Choroid plexus epithelial cell (primary cell): ENCODE results near the gene HHIPL1.
A peak's percentile ranks its signal among the peaks of the same experiment; 100 is the strongest.

ENCODE experiments used
- DNase-seq: peaks from one replicate; pipeline ENCODE4 v3.0.0-alpha.2; 2010; ENCODE audit warnings: low read depth
- H3K4me3 ChIP-seq: 2 replicates; pipeline ENCODE4 v1.5.1; 2011; ENCODE audit warnings: low read depth, mild to moderate bottlenecking, control low read depth, low read length, moderate library complexity
- TF ChIP-seq, protein P1 (sequence below): conservative IDR thresholded peaks from 2 replicates; pipeline ENCODE4 v1.5.1; 2011; ENCODE audit warnings: low read depth, mild to moderate bottlenecking, control low read depth, inconsistent platforms, low read length, moderate library complexity

HHIPL1 gene

DNA sequence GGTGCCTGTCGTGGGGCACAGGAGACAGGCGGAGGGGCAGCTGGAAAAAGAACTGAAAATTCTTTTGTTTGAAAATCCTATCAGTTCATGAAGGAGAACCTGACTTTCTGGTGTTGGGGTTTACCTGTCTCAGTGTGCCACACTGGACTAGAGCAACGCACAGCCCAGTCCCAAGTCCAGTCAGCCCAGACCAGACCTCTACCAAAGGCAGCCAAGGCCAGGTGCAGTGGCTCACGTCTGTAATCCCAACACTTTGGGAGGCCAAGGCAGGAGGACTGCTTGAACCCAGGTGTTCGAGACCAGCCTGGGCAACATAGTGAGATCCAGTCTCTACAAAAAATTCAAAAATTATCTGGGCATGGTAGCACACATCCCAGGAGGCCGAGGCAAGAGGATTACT, 45.5 kb upstream of the HHIPL1 start:
- TF ChIP-seq, protein P1, sequence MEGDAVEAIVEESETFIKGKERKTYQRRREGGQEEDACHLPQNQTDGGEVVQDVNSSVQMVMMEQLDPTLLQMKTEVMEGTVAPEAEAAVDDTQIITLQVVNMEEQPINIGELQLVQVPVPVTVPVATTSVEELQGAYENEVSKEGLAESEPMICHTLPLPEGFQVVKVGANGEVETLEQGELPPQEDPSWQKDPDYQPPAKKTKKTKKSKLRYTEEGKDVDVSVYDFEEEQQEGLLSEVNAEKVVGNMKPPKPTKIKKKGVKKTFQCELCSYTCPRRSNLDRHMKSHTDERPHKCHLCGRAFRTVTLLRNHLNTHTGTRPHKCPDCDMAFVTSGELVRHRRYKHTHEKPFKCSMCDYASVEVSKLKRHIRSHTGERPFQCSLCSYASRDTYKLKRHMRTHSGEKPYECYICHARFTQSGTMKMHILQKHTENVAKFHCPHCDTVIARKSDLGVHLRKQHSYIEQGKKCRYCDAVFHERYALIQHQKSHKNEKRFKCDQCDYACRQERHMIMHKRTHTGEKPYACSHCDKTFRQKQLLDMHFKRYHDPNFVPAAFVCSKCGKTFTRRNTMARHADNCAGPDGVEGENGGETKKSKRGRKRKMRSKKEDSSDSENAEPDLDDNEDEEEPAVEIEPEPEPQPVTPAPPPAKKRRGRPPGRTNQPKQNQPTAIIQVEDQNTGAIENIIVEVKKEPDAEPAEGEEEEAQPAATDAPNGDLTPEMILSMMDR, result no peak
- H3K4me3 ChIP-seq, result no peak overlapping the region
- no peak for DNase-seq

DNA sequence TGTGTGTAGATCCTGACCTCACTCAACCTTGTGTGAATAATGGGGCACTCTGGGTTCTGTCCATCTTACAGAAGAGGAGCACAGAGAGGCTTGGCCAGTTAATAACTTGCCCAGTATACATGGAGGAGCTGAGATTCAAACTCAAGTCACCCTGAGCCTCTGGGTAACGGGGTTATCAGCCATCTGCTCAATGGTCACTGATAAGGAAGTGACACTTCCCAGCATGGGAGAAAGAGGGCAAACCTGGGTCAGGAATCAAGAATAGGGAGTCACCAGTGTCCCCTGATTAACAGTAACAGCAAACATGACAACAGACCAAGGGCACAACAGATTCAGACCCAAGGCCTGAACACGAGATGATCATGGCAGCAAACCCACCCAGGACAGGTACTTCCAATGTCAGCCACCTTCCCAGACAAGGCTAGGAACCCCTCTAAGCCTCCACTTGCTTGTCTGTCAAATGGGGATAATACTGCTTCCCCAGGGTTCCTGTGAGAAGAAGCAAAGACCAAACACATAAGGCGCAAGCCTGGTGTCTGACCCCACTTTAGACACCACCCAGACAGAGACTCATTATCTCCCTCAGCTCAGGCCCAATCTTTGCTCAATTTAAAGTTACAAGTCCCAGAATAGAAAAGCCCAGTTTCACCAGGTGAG, 44.6 kb upstream of the HHIPL1 start:
- no peak overlapping the region for H3K4me3 ChIP-seq
- TF ChIP-seq, protein P1, result no peak
- DNase-seq, result no peak

DNA sequence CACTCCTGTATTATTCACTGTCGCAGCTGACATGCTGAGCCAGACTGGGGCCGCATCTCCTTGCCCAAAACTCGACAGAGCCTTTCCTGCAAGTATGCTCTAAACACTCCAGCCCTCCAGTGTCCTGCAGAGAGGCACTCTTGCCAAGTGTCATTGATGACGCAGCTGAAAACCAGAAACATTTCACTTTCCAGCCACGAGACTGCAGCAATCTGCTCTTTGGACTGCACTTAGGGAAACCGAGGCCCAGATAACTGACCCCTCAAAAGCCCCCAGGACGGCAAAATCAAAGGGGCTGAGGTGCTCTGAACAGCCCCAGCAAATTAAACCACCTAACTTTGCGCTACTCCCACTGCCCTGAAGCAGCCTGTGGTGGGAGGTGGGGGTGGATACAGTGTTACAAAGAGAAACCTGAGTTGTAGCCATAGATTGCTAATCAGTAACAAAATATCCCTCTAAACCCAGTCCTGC, 43.5 kb upstream of the HHIPL1 start:
- H3K4me3 ChIP-seq, result peak overlapping the region; percentile 3
- TF ChIP-seq, protein P1, result no peak

DNA sequence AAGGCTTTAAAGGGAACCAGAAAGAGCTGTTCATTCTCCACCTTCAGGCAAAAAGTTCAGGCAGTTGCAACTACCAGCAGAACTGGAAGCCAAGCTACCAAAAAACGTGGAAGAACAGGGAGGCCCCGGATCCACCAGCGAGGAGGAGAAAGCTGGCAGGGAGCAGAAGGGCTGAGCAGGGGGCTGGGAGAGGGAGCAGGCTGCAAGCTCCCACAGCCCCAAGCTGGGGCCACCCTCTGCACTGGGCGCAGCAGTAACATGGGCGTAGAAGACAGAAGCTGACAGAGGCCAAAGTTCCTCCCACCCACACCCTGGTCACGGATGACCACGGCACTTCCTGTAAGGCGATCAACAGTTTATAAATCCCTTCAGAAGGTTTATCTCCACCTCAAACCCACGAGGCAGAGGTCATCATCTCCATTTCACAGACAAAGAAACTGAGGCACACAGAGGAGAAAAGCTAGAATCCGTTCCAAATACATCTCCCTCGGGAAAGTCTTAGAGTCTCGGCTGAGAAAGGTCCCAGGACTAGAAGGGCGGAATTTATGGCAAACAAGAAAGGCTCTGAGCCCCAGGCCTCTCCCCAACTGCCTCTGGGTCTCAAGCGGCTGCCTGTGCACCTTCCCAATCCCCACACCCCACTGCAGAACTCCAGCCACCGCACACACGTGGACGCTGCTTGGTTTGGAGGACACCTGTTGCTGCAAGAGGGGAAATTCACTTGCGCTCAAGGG, 42.7 kb upstream of the HHIPL1 start:
- H3K4me3 ChIP-seq, result peak overlapping the region; percentile 39
- TF ChIP-seq, protein P1, result no peak
- peak; percentile 19 for DNase-seq

More for the DNA sequence above, 43.5 kb upstream of the HHIPL1 start:
- DNase-seq, result peak; percentile 83

DNA sequence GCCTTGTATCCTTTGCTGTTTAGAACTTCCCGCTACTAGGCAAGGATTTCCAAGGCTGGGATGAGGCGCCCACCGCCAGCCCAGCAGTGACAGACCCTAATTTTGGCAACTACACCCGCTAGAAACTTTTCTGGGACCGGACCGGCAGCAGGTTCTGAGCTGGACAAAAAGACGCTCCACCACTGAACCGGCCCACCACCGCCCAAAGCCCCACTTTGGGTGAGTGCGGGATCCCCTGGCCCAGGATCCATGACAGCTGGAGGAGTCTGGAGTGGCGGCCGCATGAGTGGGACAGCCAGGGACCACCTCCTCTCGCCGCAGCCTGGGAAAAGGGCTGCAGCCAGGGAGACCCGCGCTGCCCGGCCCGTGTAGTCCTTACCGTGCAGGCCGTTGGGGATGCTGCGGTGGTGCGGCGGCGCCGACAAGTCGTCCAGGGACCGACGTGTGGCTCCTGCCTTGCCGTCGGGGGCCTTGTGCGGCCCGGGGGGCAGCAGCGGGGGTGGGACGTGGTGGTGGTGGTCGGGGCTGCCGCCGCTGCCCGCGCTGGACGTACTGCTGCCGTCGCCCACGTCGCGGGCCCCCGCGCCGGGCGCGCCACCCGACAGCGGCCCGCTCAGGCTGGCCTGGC, 42.0 kb upstream of the HHIPL1 start:
- TF ChIP-seq, protein P1, result no peak
- DNase-seq, result no peak
- H3K4me3 ChIP-seq, result peak overlapping the region; percentile 39

DNA sequence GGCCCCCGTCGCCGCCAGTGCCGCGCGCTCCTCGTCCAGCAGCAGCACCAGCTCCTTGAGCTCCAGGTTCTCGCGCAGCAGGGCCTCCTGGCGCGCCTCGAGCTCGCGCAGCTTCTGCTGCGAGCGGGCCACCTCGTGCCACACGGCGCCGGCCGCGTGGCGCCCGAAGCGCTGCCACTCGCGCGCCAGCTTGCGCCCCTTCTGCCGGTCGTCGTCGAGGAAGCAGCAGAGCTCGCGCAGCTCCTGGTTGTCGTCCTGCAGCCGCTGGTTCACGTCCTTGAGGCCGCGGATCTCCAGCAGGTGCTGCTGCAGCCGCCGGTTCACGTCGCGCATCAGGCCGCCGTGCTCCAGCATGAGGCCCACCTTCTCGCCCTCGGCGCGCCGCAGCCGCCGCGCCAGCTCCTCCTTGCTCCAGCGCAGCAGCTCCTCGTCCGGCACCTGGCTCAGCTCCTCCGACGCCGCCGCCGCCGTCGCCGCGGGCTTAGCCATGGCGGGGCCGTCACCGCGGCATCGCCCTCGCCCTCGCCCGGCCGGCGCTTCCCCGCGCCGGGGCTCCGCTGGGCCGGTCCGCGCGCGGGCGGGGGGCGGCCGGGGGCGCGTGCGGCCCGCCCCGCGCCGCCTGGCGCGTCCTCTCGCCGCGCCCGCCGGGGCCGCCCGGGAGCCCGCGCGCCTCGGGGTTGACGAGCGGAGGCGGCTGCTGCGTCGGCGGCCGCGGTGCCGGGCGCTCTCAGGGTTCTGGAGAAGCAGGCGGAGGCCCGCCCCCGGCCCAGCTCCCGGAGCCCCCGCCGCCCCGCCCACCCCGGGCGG, 41.3 kb upstream of the HHIPL1 start, which contains the start of gene CCDC85C:
TSS of gene CCDC85C (minus strand) at position 737 of the 807 bp plus-strand sequence. CDS start at position 489, 248 bp downstream.
- H3K4me3 ChIP-seq, result peak within 1 kb of the TSS; percentile 65
- peak; percentile 43 for DNase-seq
- TF ChIP-seq, protein P1, result no peak
